ENCODE data around the gene SNX18.

DNA sequence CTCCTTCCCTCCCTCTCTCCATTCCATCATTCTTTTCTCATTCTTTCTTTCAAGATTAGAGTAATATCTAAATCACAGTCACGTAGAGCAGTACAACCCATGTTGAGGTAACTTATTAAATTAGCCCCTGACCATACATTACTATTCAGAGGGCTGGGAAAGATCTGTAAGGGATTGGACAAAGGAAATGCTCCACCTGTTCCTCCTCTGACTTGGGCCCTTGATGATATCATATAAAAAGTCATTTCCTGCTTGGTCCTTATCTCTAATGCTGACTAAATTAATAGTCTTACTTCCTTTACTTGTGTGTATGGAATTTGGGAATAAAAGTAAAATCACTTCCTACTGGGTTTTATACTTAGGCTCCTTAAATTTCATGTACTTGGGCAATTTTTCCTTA lies 40.8 kb downstream of the SNX18 start:
- TF ChIP-seq, protein P1, sequence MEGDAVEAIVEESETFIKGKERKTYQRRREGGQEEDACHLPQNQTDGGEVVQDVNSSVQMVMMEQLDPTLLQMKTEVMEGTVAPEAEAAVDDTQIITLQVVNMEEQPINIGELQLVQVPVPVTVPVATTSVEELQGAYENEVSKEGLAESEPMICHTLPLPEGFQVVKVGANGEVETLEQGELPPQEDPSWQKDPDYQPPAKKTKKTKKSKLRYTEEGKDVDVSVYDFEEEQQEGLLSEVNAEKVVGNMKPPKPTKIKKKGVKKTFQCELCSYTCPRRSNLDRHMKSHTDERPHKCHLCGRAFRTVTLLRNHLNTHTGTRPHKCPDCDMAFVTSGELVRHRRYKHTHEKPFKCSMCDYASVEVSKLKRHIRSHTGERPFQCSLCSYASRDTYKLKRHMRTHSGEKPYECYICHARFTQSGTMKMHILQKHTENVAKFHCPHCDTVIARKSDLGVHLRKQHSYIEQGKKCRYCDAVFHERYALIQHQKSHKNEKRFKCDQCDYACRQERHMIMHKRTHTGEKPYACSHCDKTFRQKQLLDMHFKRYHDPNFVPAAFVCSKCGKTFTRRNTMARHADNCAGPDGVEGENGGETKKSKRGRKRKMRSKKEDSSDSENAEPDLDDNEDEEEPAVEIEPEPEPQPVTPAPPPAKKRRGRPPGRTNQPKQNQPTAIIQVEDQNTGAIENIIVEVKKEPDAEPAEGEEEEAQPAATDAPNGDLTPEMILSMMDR (conservative IDR thresholded peaks at IDR 0.05; ENCODE audit: low read length): no peak
- TF ChIP-seq EZH2phosphoT487 (IDR thresholded peaks at IDR 0.05; ENCODE audit: borderline replicate concordance, low read depth, low read length): no peak
